Calu3 (cell line): ENCODE data around the gene ASB12. TPM values are rescaled to one million over a fixed set of nuclear protein-coding genes. Genes with fewer than 3 reads are reported as not detected.
"Not testable (repeated sequence)": the region's sequence is repeated elsewhere in the genome, so short reads cannot be mapped to it uniquely, and the experiment has no call there.

Source experiments
- Bru-seq: library from RNA; stranded (reverse); fragments of 400-500 nt; gene quantifications from one replicate; lab custom pipeline; 2021; lab: Mats Ljungman, UMichigan
- BruChase-seq, 2 experiments: library from RNA; stranded (reverse); fragments of 400-500 nt; gene quantifications; one replicate each; lab custom pipeline; 2021; lab: Mats Ljungman, UMichigan
- BruUV-seq: library from RNA; stranded (reverse); fragments of 400-500 nt; replicated peaks from 2 replicates; lab custom pipeline; 2021; lab: Mats Ljungman, UMichigan
- CTCF ChIA-PET: fragments of 300-600 bp; sonication (Branson Sonifier 250); formaldehyde crosslinking; loops from one replicate; lab custom pipeline; 2022; ENCODE audit warnings: antibody characterized with exemption; lab: Charles Lee
- DNase-seq: peaks from one replicate; pipeline ENCODE4 v3.0.0; 2022
- H3K27ac Mint-ChIP-seq: one replicate; pipeline ENCODE4 v1.8.0; 2022; ENCODE audit warnings: mixed read lengths; ENCODE audit not compliant: unreplicated experiment
- H3K27me3 Mint-ChIP-seq: one replicate; pipeline ENCODE4 v1.8.0; 2022; ENCODE audit warnings: mixed read lengths; ENCODE audit not compliant: unreplicated experiment
- H3K36me3 Mint-ChIP-seq: one replicate; pipeline ENCODE4 v1.8.0; 2022; ENCODE audit warnings: mild to moderate bottlenecking, moderate library complexity, mixed read lengths; ENCODE audit not compliant: insufficient read depth, unreplicated experiment
- H3K4me1 Mint-ChIP-seq: one replicate; pipeline ENCODE4 v1.8.0; 2022; ENCODE audit warnings: mild to moderate bottlenecking, low read depth, mixed read lengths; ENCODE audit not compliant: unreplicated experiment
- H3K4me3 Mint-ChIP-seq: one replicate; pipeline ENCODE4 v1.8.0; 2022; ENCODE audit warnings: mild to moderate bottlenecking, low read depth, moderate library complexity, mixed read lengths; ENCODE audit not compliant: unreplicated experiment
- H3K9me3 Mint-ChIP-seq: one replicate; pipeline ENCODE4 v1.8.0; 2022; ENCODE audit warnings: low read depth, mixed read lengths; ENCODE audit not compliant: unreplicated experiment
- intact Hi-C: fragments of 100-400 bp; cut with micrococcal nuclease; formaldehyde crosslinking; loops from one replicate; pipeline ENCODE4 v1.10.0; 2022; ENCODE audit not compliant: unreplicated experiment
- long read RNA-seq: library from polyadenylated mRNA; stranded (forward); transcript quantifications from one replicate; pipeline ENCODE4 v2.0.0, GENCODE V29; 2022
- total RNA-seq: library from RNA; stranded (reverse); gene quantifications from 2 replicates; pipeline ENCODE4 v1.2.3, GENCODE V29; 2022
- TF ChIP-seq, protein P1 (sequence below): fragments of 200-600 bp; IDR thresholded peaks from one replicate; pipeline ENCODE4 v1.8.0; 2022; ENCODE audit warnings: antibody characterized with exemption; ENCODE audit not compliant: unreplicated experiment

Gene ASB12, protein sequence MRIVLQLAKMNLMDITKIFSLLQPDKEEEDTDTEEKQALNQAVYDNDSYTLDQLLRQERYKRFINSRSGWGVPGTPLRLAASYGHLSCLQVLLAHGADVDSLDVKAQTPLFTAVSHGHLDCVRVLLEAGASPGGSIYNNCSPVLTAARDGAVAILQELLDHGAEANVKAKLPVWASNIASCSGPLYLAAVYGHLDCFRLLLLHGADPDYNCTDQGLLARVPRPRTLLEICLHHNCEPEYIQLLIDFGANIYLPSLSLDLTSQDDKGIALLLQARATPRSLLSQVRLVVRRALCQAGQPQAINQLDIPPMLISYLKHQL
- total RNA-seq (not detected in 2 replicates), Bru-seq, nascent RNA (percentile 16 among the genes with signal in this experiment), BruChase-seq, experiment 1, labeled RNA remaining after a 6-hour chase (percentile 18 among the genes with signal in this experiment), BruChase-seq, experiment 2, labeled RNA remaining after a 2-hour chase (percentile 22 among the genes with signal in this experiment)
- long read RNA-seq, result 0 reads

DNA sequence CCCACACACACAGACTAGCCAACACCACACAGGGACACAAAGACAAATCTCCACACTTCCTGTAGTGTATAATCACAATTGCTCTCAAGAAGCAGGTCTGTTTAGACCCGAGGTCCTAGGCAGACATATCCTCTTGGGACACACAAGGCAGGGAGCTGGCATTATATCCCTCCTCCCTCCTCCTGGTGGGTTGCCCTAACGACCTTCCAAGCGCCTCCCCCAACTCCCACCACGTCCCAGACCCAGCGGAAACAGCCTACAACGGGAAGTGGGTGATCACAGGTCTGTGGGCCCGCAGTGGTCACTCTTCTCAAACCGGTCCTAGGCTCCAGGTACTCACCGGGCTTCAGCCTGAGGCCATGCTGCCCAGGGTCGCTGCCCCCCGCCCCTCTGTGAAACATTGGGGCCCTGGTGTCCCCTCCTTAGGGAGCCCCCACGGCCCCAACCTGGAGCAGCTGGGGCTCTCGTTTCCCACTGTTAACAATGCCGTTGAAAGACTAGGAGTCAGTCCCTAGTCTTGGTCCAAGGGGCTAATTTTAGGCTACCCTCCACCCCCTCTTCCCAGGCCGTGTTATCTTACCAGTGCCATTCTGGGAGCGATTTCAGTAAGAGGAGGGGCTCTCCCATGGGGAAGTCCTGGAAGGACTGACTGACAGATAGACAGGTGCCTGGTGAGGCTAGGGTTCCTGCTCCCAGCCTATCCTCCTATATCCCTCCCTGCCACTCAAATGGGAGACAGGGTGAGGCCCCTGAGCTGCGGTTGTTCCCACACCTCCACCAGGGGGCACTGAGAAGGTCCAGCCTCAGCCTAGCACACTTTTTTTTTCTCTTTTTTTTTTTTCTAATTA is at the start of gene ASB12:
Gene ASB12, minus strand, starts transcription at position 485 of the 848 bp plus-strand sequence. CDS start 4,957 bp downstream, outside the sequence.
- no peak for DNase-seq
- Mint-ChIP-seq H3K4me1 (no peaks in the 10 kb centered on the region), H3K4me3 (no peak within 1 kb of the TSS), H3K36me3 (no peaks in the 10 kb centered on the region), H3K27ac (no peak within 1 kb of the TSS), H3K27me3 (no peaks in the 10 kb centered on the region), H3K9me3 (peaks cover 6% of the 10 kb centered on the region)
- no TSS peak for BruUV-seq
- CTCF ChIA-PET, result no interaction called here
- intact Hi-C loops, result no loop called here
- TF ChIP-seq, protein P1, sequence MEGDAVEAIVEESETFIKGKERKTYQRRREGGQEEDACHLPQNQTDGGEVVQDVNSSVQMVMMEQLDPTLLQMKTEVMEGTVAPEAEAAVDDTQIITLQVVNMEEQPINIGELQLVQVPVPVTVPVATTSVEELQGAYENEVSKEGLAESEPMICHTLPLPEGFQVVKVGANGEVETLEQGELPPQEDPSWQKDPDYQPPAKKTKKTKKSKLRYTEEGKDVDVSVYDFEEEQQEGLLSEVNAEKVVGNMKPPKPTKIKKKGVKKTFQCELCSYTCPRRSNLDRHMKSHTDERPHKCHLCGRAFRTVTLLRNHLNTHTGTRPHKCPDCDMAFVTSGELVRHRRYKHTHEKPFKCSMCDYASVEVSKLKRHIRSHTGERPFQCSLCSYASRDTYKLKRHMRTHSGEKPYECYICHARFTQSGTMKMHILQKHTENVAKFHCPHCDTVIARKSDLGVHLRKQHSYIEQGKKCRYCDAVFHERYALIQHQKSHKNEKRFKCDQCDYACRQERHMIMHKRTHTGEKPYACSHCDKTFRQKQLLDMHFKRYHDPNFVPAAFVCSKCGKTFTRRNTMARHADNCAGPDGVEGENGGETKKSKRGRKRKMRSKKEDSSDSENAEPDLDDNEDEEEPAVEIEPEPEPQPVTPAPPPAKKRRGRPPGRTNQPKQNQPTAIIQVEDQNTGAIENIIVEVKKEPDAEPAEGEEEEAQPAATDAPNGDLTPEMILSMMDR, result no peak

DNA sequence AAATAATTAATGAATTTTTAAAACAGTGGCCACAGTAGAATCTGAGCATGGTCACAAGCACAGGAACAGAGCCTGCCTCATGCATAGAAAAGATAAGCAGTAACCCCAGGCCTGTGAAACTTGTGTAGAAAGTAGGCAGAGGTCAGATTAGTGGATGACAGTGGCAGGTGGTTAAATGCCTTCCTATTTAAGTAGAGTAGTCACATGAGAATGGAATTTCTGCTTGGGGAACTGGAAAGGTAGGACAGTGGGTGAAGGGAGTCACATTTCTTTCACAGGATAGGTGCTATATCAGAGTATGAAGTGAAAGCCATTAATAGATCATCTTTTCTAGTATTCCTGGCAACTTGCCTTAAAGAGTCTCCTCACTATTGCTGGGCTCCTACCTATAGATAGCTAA is 34.9 kb upstream of the ASB12 start:
- Mint-ChIP-seq H3K4me3 (no peak overlapping the region), H3K9me3 (no peaks in the 10 kb centered on the region), H3K27me3 (no peaks in the 10 kb centered on the region), H3K4me1 (no peaks in the 10 kb centered on the region), H3K36me3 (no peaks in the 10 kb centered on the region), H3K27ac (no peak overlapping the region)
- CTCF ChIA-PET, result no interaction called here
- no TSS peak for BruUV-seq
- intact Hi-C loops, result no loop called here
- no peak for DNase-seq
- TF ChIP-seq, protein P1, result no peak

DNA sequence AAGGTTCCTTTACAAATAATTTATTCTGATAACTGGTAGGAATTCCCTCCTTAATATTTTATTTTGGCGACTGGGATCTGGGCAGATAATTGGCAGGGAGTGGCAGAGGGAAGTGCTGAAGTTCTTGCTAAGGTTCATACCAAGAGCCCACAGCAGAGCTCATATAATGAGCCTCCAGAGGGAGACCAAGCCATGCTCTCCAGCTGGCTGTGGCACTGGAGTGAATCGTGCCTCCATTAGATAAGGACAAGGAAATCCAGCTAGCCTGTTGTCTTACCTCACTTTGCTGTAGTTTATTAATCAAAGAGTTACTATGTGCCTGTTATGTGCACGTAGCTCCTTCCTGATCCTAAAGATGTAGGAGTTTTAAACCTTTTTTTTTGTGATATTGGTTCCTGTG is 1.3 kb downstream of the ASB12 start:
- no peak for DNase-seq
- Mint-ChIP-seq H3K9me3 (peaks cover 9% of the 10 kb centered on the region), H3K27ac (no peak overlapping the region), H3K4me1 (no peaks in the 10 kb centered on the region), H3K27me3 (no peaks in the 10 kb centered on the region), H3K4me3 (no peak overlapping the region), H3K36me3 (no peaks in the 10 kb centered on the region)
- CTCF ChIA-PET, result no interaction called here
- no TSS peak for BruUV-seq
- intact Hi-C loops, result no loop called here
- TF ChIP-seq, protein P1, result no peak

DNA sequence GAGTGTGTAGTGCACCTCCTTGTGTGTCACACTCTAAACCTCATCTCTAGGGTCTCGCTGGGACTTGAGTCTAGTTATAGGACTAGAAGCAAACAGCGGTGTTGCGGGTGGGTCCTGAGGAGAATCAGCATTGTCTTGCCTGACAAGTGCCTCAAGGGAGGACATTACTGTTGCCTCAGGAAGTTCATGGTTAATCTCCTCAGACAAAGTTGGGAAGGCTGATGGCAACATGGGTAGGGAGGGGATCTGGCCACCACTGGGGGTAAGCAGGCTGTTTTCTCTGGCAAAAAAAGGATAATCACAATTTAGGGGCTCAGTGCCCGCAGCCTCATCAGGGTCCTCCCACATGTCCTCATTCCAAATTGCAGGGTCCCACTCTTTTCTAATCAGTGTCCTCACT is 12.4 kb downstream of the ASB12 start:
- intact Hi-C loops, result no loop called here
- no peaks in the 10 kb centered on the region for H3K36me3 Mint-ChIP-seq
- TF ChIP-seq, protein P1, result no peak
- no peak overlapping the region for H3K27ac Mint-ChIP-seq
- BruUV-seq, result no TSS peak
- H3K4me1 Mint-ChIP-seq, result no peaks in the 10 kb centered on the region
- H3K4me3 Mint-ChIP-seq, result no peak overlapping the region
- DNase-seq, result no peak
- H3K27me3 Mint-ChIP-seq, result no peaks in the 10 kb centered on the region
- H3K9me3 Mint-ChIP-seq, result peaks cover 3% of the 10 kb centered on the region
- CTCF ChIA-PET, result no interaction called here

DNA sequence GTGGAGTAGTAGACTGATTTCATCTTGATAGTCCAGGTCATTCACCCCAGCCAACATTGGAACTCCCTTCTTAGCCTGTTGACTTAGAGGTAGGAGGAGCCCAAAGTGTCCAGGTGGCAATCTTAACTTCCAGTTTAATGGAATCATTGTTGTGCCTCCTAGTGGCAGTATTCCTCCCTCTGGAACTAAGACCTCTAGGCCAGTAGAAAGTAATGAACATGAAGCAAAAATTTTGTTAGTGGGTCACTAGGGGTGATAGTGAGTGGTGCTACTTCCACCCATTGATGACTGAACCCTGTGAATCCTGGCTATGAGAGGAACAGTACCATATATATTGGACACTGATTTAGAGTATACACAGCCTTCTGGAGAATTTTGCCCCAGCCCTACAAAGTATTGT is 16.4 kb downstream of the ASB12 start:
- intact Hi-C loops, DNase-seq, H3K27ac Mint-ChIP-seq, H3K36me3 Mint-ChIP-seq, H3K9me3 Mint-ChIP-seq, BruUV-seq, CTCF ChIA-PET, H3K4me3 Mint-ChIP-seq, H3K4me1 Mint-ChIP-seq, H3K27me3 Mint-ChIP-seq: not testable (repeated sequence)
